Large intestine (tissue), 3 donors: ENCODE measurements around the gene SSX2IP. TPM values are rescaled to one million over a fixed set of nuclear protein-coding genes. Genes with fewer than 3 reads are reported as not detected.

Experiments
- DNase-seq, 2 donors: peaks; one replicate each; pipeline versions ENCODE4 v3.0.0 to v3.0.0-alpha.2; 2013
- H3K27ac ChIP-seq: one replicate; pipeline ENCODE4 v1.5.1; 2013; ENCODE audit warnings: low read length
- H3K27me3 ChIP-seq: 2 replicates; pipeline ENCODE4 v1.6.1; 2013; ENCODE audit warnings: low read length; ENCODE audit not compliant: control insufficient read depth, insufficient read depth
- H3K36me3 ChIP-seq: 2 replicates; pipeline ENCODE4 v1.6.1; 2013; ENCODE audit warnings: low read length; ENCODE audit not compliant: control insufficient read depth, insufficient read depth
- H3K4me1 ChIP-seq: one replicate; pipeline ENCODE4 v1.6.1; 2013; ENCODE audit warnings: low read length; ENCODE audit not compliant: control insufficient read depth, insufficient read depth
- H3K4me3 ChIP-seq: one replicate; pipeline ENCODE4 v1.5.1; 2013; ENCODE audit warnings: low read length
- H3K9me3 ChIP-seq: one replicate; pipeline ENCODE4 v1.6.1; 2013; ENCODE audit warnings: mild to moderate bottlenecking, low read depth, low read length, moderate library complexity; ENCODE audit not compliant: control insufficient read depth
- WGBS: methylation state at CpG from one replicate; pipeline ENCODE4 v1.1.5; 2013; ENCODE audit warnings: low lambda C conversion rate; ENCODE audit not compliant: insufficient coverage; 5-methylcytosine and 5-hydroxymethylcytosine counted together
- polyA plus RNA-seq: library from polyadenylated mRNA; unstranded; fragments of 120-200 nt; gene quantifications from one replicate; pipeline ENCODE4 v1.2.1, GENCODE V29; 2013

SSX2IP gene
- polyA plus RNA-seq, 1 donor, result 96.4 TPM

- Histone ChIP-seq H3K36me3 (peaks cover 2% of the 10 kb centered on the region), H3K27me3 (no peaks in the 10 kb centered on the region), H3K27ac (no peak overlapping the region), H3K9me3 (no peaks in the 10 kb centered on the region), H3K4me1 (peaks cover 7% of the 10 kb centered on the region), H3K4me3 (no peak overlapping the region)
- no peak for DNase-seq
- WGBS, result no CpG with 5 or more reads among the region's 2 CpGs
Measured at GRCh38 chr1:84683508-84683907, 6.8 kb downstream of the SSX2IP start.

- Histone ChIP-seq H3K27ac (no peak overlapping the region), H3K4me3 (no peak overlapping the region), H3K27me3 (no peaks in the 10 kb centered on the region), H3K4me1 (no peaks in the 10 kb centered on the region), H3K9me3 (no peaks in the 10 kb centered on the region), H3K36me3 (peaks cover 8% of the 10 kb centered on the region)
- no peak for DNase-seq
- WGBS, result 90% methylated on average over 2 of the region's 5 CpGs
Measured at GRCh38 chr1:84682047-84682446, 8.2 kb downstream of the SSX2IP start.

GRCh38 chr1:84677415-84678099 lies 12.7 kb downstream of the SSX2IP start:
- 67% methylated on average over 3 of the region's 7 CpGs for WGBS
- Histone ChIP-seq H3K9me3 (no peaks in the 10 kb centered on the region), H3K27me3 (no peaks in the 10 kb centered on the region), H3K4me1 (peaks cover 12% of the 10 kb centered on the region), H3K4me3 (no peak overlapping the region), H3K27ac (no peak overlapping the region), H3K36me3 (peaks cover 8% of the 10 kb centered on the region)
- DNase-seq, result no peak

- Histone ChIP-seq H3K36me3 (peaks cover 8% of the 10 kb centered on the region), H3K9me3 (no peaks in the 10 kb centered on the region), H3K4me3 (no peak overlapping the region), H3K4me1 (peaks cover 12% of the 10 kb centered on the region), H3K27me3 (no peaks in the 10 kb centered on the region), H3K27ac (no peak overlapping the region)
- no peak for DNase-seq
- no CpG with 5 or more reads among the region's 4 CpGs for WGBS
Measured at GRCh38 chr1:84675631-84676030, 14.6 kb downstream of the SSX2IP start.

GRCh38 chr1:84675106-84675505 lies 15.2 kb downstream of the SSX2IP start:
- peaks cover 10% of the 10 kb centered on the region for H3K36me3 ChIP-seq
- no peak overlapping the region for H3K27ac ChIP-seq
- WGBS, result no CpG with 5 or more reads among the region's 1 CpG
- no peak overlapping the region for H3K4me3 ChIP-seq
- H3K4me1 ChIP-seq, result peaks cover 12% of the 10 kb centered on the region
- no peak for DNase-seq
- no peaks in the 10 kb centered on the region for H3K9me3 ChIP-seq
- H3K27me3 ChIP-seq, result no peaks in the 10 kb centered on the region

- H3K27me3 ChIP-seq, result no peaks in the 10 kb centered on the region
- peak in 1 of 2 donors; percentile 59 for DNase-seq
- H3K27ac ChIP-seq, result no peak overlapping the region
- no peaks in the 10 kb centered on the region for H3K9me3 ChIP-seq
- no peak overlapping the region for H3K4me3 ChIP-seq
- WGBS, result 40% methylated on average over 1 of the region's 3 CpGs
- H3K36me3 ChIP-seq, result peaks cover 9% of the 10 kb centered on the region
- peaks cover 12% of the 10 kb centered on the region for H3K4me1 ChIP-seq
Measured at GRCh38 chr1:84674705-84675104, 15.6 kb downstream of the SSX2IP start.

- Histone ChIP-seq H3K27me3 (no peaks in the 10 kb centered on the region), H3K36me3 (peaks cover 12% of the 10 kb centered on the region), H3K4me1 (peaks cover 12% of the 10 kb centered on the region), H3K27ac (no peak overlapping the region), H3K9me3 (no peaks in the 10 kb centered on the region), H3K4me3 (no peak overlapping the region)
- DNase-seq, result no peak
- WGBS, result 44% methylated on average over 1 of the region's 2 CpGs
Measured at GRCh38 chr1:84674021-84674420, 16.2 kb downstream of the SSX2IP start.

- Histone ChIP-seq H3K4me3 (no peak overlapping the region), H3K36me3 (peaks cover 18% of the 10 kb centered on the region), H3K27ac (no peak overlapping the region), H3K27me3 (no peaks in the 10 kb centered on the region), H3K4me1 (peaks cover 12% of the 10 kb centered on the region), H3K9me3 (no peaks in the 10 kb centered on the region)
- no peak for DNase-seq
- WGBS, result no CpG with 5 or more reads among the region's 3 CpGs
Measured at GRCh38 chr1:84672080-84672854, 18.0 kb downstream of the SSX2IP start.

GRCh38 chr1:84669831-84670230 lies 20.4 kb downstream of the SSX2IP start:
- no peaks in the 10 kb centered on the region for H3K27me3 ChIP-seq
- H3K9me3 ChIP-seq, result no peaks in the 10 kb centered on the region
- DNase-seq, result no peak
- no CpG with 5 or more reads among the region's 2 CpGs for WGBS
- H3K4me1 ChIP-seq, result peaks cover 11% of the 10 kb centered on the region
- H3K4me3 ChIP-seq, result no peak overlapping the region
- H3K36me3 ChIP-seq, result peaks cover 22% of the 10 kb centered on the region
- H3K27ac ChIP-seq, result no peak overlapping the region

GRCh38 chr1:84668185-84668584 lies 22.1 kb downstream of the SSX2IP start:
- peaks cover 26% of the 10 kb centered on the region for H3K36me3 ChIP-seq
- WGBS, result no CpG with 5 or more reads among the region's 1 CpG
- H3K4me3 ChIP-seq, result no peak overlapping the region
- H3K4me1 ChIP-seq, result no peaks in the 10 kb centered on the region
- no peak for DNase-seq
- H3K27me3 ChIP-seq, result no peaks in the 10 kb centered on the region
- H3K27ac ChIP-seq, result no peak overlapping the region
- H3K9me3 ChIP-seq, result no peaks in the 10 kb centered on the region
